GM18861 (cell line): ENCODE measurements around the gene RBM15B.
"Not testable (repeated sequence)": the region's sequence is repeated elsewhere in the genome, so short reads cannot be mapped to it uniquely, and the experiment has no call there.

ENCODE experiments used
- ATAC-seq: cut with Tn5 transposase; IDR thresholded peaks from one replicate; pipeline ENCODE4 v1.9.1; 2021; ENCODE audit not compliant: unreplicated experiment

Gene RBM15B

DNA sequence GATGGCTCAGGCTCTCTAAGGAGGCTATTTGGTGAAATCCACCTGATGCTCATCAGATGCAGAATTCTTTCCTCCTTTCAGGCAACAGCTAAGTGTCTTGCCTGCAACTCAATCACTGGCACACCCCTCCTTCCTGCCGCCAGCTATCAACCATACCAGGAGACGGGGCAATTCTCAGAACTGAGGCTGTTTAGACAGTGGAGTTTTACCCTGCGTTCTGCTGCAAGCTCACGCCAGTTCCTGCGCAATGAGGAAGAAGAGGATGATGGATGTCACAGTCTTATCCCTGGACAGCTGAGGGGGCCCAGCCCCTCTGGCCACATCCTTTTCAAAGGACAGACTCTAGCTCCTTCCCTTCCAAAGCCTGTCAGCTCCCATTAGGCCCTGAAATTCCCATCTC, 13.0 kb upstream of the RBM15B start:
- ATAC-seq = no peak

GRCh38 chr3:51378726-51379125, 12.4 kb upstream of the RBM15B start:
- no peak for ATAC-seq

DNA sequence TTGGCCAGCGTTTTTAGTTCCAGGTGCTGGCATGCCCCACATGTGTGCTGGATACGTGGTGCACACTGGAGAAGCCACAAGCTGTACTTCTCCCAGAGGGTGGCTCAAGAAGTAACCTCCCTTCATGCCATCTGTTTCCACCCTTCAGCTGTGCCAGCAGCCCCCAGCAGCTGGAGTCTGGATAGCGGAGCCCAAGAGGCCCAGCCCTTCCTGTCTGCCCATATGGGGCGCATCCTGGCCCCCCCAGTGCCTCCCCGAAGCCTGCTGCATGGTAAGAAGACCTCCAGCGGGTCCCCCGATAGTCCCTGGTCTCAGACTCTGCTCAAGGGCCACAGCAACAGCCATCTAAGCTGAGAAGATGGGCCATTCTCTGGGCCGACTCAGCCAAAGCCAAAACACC, 11.8 kb upstream of the RBM15B start:
- ATAC-seq = no peak

- ATAC-seq = no peak
Observed at GRCh38 chr3:51379746-51380455, 11.2 kb upstream of the RBM15B start.

- no peak for ATAC-seq
Observed at GRCh38 chr3:51380601-51381332, 10.3 kb upstream of the RBM15B start.

DNA sequence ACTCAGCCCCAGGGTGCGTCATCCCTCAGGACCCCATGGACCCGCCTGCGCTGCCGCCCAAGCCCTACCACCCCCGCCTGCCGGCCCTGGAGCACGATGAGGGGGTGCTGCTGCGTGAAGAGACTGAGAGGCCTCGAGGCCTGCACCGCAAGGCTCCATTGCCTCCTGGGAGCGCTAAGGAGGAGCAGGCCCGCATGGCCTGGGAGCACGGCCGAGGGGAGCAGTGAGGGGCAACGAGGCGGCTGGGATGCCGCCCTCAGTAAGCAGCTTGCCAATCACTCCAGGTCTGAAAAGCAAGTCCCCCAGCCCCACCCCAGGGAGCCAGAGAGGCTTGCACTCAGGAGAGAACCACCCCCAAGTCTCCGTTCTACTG, 9.8 kb upstream of the RBM15B start:
- ATAC-seq = no peak

GRCh38 chr3:51382076-51382745, 8.9 kb upstream of the RBM15B start:
- no peak for ATAC-seq

DNA sequence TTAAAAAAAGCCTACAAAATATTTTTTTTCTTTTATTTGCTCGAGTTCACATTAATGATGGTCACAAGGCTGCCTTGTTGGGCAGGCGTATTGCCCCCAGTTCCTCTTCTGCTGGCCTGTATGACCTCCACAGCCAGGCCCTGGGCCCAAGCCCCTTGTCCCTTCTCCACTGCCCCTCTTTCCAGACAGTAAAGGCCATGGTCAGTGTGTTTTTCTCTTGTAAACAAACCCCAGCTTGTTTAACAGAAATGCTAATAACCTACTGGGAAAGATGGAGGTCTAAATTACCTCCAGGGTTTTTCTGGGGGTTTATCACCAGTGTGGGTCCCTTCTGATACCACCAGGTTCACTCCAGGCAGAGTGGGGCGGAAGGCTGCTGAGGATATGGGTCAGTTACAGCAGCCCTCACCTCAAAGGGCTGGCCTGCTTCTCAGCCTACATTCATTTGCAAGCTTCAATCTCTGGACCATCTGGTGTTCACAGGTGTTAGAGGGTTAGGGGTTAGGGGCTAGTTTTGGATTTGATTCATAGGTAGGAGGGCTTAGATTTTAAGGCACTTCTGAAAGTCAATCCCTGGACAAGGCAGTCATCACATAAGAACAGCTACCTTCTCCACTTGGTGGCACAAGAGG, 8.0 kb upstream of the RBM15B start:
- ATAC-seq = no peak

- ATAC-seq = no peak
Observed at GRCh38 chr3:51384055-51384725, 6.9 kb upstream of the RBM15B start.

DNA sequence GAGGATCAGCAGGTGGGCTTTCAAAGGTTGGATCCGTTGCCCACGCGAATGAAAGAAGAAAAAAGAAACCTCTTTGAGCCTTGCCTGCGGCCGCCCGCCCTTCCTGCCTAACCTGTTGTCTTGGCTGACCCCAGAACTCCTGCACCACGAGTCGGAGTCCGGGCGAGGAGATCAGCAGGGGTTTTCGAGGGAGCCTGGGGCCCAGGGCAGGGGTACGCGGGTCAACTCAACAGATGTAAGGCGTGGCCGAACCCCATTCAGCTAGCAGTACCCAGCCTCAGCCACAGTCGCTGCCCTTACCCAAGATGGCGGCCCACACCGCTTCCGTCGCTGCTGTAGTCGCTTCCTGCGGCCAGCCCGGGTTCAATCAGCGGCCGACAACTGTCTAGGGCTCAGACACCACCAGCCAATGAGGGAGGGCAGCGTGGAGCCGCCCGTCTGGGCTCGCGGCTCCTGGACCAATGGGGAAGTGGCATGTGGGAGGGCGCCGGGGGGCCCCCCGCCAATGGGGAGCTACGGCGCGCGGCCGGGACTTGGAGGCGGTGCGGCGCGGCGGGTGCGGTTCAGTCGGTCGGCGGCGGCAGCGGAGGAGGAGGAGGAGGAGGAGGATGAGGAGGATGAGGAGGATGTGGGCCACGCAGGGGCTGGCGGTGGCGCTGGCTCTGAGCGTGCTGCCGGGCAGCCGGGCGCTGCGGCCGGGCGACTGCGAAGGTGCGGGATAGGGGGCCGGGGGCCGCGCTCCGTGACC, 6.2 kb upstream of the RBM15B start, which contains the start of gene MANF:
TSS of gene MANF (plus strand) at position 566 of the 748 bp plus-strand sequence. CDS start at position 618, 52 bp downstream.
- ATAC-seq = peak; percentile 89

GRCh38 chr3:51385621-51386091, 5.4 kb upstream of the RBM15B start:
- no peak for ATAC-seq

GRCh38 chr3:51386159-51386851, 4.8 kb upstream of the RBM15B start:
- no peak for ATAC-seq

DNA sequence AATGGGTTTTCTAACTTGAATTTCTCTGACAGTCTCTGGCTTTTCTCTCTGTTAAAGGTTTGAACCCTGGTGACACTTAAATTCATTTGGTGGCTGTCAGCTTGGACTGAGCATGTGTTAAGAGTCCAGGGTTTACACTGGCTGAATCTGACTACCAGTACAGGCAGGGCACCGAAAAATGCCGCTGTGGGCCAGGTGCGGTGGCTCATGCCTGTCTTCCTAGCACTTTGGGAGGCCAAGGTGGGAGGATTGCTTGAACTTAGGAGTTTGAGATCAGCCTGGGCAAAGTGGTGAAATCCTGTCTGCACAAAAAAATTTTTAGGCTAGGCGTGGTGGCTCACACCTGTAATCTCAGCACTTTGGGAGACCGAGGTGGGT, 4.2 kb upstream of the RBM15B start:
- no peak for ATAC-seq

- ATAC-seq = not testable (repeated sequence)
Observed at GRCh38 chr3:51387281-51387680, 3.8 kb upstream of the RBM15B start.

DNA sequence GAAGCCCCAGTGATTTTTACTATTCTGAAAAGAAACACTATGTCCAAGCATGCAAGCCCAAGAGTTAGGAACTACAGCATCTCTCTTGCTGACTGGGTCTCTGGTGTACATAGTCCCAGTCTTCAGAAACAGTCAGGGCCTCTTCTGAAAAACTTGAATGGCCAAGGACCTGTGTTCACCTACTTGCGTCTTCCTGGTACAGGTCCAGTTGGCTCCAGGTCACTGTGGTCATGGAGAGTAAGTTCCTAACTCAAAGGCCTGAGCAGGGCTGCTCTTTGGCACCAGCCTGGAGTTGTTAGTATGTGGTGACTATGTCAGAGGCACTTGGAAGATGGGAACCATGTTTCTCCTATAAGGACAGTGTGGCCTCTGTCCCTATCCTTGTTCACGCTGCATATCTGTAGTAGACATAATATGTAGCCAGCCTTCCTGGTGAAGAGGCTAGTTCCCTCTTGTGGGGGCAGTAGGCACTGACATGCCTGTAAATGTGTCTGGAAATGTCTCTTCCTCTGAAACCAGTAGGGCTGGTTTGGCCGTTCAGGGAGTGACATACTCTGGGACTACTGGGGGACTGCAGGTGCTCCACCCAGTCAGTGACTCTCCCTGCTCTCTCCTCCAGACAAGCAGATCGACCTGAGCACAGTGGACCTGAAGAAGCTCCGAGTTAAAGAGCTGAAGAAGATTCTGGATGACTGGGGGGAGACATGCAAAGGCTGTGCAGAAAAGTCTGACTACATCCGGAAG, 2.6 kb upstream of the RBM15B start:
- ATAC-seq = no peak

- no peak for ATAC-seq
Observed at GRCh38 chr3:51389423-51390183, 1.5 kb upstream of the RBM15B start.

DNA sequence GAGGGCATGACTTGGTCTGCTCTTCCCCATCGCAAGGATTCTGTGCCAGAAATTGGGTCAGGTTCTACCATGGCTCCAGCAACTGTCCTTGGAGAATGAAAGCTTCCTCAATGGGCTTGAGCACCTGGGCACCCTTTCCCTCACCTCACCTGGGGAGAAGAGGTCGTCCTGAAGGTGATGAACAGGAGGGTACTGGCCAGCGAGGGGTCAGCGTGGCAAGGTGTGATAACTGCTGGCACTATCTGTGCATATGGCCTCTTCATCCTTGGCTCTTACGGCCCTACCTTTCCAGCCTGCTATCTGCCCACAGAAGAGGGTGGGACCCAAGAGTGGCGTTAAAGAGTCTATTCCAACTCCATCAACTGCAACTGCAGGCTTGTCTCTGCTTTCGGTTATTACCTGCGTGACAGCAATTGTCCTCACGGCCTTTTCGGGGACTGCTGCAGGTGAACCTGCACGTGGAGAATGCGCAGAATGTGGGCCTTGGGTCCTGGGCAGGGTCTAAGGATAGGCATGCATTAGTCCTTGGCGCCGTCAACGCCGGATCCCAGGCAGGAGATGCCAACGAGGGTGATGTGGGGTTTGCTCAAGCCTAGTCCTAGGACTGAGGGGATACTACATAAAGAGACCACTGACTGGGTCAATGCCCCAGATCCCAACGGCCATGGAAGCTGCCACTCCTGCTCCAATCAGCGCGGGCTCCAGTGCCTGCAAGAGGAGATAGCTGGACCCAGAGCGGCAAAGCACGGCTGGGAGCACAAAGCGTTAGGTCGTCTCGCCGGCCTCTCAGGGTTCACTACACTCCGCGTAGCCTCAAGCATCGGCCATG, 625 bp upstream of the RBM15B start:
- ATAC-seq = no peak
